ENCODE measurements around the gene RASL11B. TPM values are rescaled to one million over a fixed set of nuclear protein-coding genes. Genes with fewer than 3 reads are reported as not detected.

The RASL11B gene
- total RNA-seq, 1 experiment from 2014 or later, result 30.0 TPM

- no peak for DNase-seq
These were observed 30.8 kb downstream of the RASL11B start for GRCh38 chr4:52892880-52893279.

More at GRCh38 chr4:52892880-52893279, 30.8 kb downstream of the RASL11B start:
- Histone ChIP-seq H3K27ac (ENCODE audit: insufficient read length, low read depth, low read length) (no peak overlapping the region), H2AK5ac (ENCODE audit: insufficient read length, low read length) (no peak overlapping the region), H4K5ac (ENCODE audit: insufficient read length, low read depth, low read length) (no peak overlapping the region), H4K20me1 (ENCODE audit: control insufficient read depth, insufficient read depth, insufficient read length) (no peaks in the 10 kb centered on the region), H3K23me2 (ENCODE audit: insufficient read length, low read depth, low read length, poor library complexity, severe bottlenecking) (no peaks in the 10 kb centered on the region), H3K9ac (ENCODE audit: extremely low read depth, insufficient read length, low read length) (no peak overlapping the region), H3K4me2 (ENCODE audit: insufficient read depth, insufficient read length, low read length) (no peak overlapping the region), H3K56ac (ENCODE audit: insufficient read length, low read depth, low read length) (no peak overlapping the region), H3K79me1 (ENCODE audit: insufficient read depth, low read depth, low read length, poor library complexity, severe bottlenecking) (no peaks in the 10 kb centered on the region), H2BK5ac (ENCODE audit: insufficient read length, low read length) (no peak overlapping the region), H3K4ac (ENCODE audit: low read depth, low read length) (no peak overlapping the region), H3T11ph (ENCODE audit: low read length) (no peak overlapping the region), H3K18ac (ENCODE audit: insufficient read length, low read depth, low read length) (no peak overlapping the region), H3K79me2 (ENCODE audit: insufficient read depth, low read length) (no peaks in the 10 kb centered on the region), H2BK12ac (ENCODE audit: insufficient read length, low read depth, low read length) (no peak overlapping the region), H2BK120ac (ENCODE audit: low read depth, low read length, poor library complexity, severe bottlenecking) (no peak overlapping the region), H3K4me1 (ENCODE audit: insufficient read depth, low read length) (no peaks in the 10 kb centered on the region), H3K9me3 (ENCODE audit: control insufficient read depth, low read depth, low read length) (no peaks in the 10 kb centered on the region), H2AFZ (ENCODE audit: low read length) (no peak overlapping the region), H3K14ac (ENCODE audit: insufficient read depth, low read length) (no peak overlapping the region), H2BK15ac (ENCODE audit: low read depth, low read length) (no peak overlapping the region), H3K23ac (ENCODE audit: insufficient read length, low read depth, low read length) (no peak overlapping the region), H4K8ac (replicated peaks; ENCODE audit: insufficient read length, low read depth, low read length) (no peak overlapping the region), H3K27me3 (ENCODE audit: insufficient read depth, low read length) (no peaks in the 10 kb centered on the region), H4K91ac (ENCODE audit: insufficient read length, low read depth, low read length) (no peak overlapping the region), H2BK20ac (ENCODE audit: low read depth, low read length, poor library complexity, severe bottlenecking) (no peak overlapping the region)
- H3K36me3 Mint-ChIP-seq (ENCODE audit: insufficient read depth in 1 of 3, low read depth in 3 of 3), result peaks cover 0 to 2% (median under 1%) of the 10 kb centered on the region in 3 experiments; a peak in 3 of 7 replicates
- H3K9me3 Mint-ChIP-seq, result peaks cover 4 to 11% of the 10 kb centered on the region in 2 experiments; a peak in 3 of 5 replicates
- no peak for TF ChIP-seq CTCF (conservative IDR thresholded peaks at IDR 0.05)
- peaks cover 4 to 11% of the 10 kb centered on the region in 2 experiments for H3K4me1 Mint-ChIP-seq
- WGBS (ENCODE audit: extremely low coverage, insufficient read length, low lambda C conversion rate), result no CpG with 5 or more reads among the region's 3 CpGs
- H3K27me3 Mint-ChIP-seq (ENCODE audit: low read depth), result no peaks in the 10 kb centered on the region; the same call in 1 of the 2 replicates
- H3K4me3 Mint-ChIP-seq, result no peak overlapping the region
- no peak overlapping the region for H3K27ac Mint-ChIP-seq

Data from H9 (cell line).